DMS79 (cell line): ENCODE results near the gene SCYL3.
"Not testable (repeated sequence)": the region's sequence is repeated elsewhere in the genome, so short reads cannot be mapped to it uniquely, and the experiment has no call there.

Source experiments
- DNase-seq: peaks from one replicate; lab custom pipeline; 2025; lab: John Stamatoyannopoulos, UW

The SCYL3 gene

DNA sequence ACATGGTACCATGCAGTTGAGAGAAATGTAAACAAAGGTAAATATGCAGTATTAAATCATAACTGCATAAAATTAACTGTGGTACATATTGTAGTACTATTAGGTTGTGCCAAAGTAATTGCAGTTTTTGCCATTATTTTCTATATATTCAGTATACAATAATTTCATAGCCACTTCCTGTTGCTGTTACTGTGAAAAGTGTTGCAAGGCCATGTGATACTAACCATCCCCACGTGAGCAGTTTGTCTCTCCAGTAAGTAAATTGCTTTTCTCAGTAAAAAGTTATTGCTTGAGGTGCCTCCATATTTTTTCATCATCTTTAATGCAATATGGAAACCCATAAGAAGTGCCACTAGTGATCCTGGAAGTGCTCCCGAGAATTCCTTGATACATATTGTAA is 79.4 kb downstream of the SCYL3 start:
- DNase-seq: no peak

DNA sequence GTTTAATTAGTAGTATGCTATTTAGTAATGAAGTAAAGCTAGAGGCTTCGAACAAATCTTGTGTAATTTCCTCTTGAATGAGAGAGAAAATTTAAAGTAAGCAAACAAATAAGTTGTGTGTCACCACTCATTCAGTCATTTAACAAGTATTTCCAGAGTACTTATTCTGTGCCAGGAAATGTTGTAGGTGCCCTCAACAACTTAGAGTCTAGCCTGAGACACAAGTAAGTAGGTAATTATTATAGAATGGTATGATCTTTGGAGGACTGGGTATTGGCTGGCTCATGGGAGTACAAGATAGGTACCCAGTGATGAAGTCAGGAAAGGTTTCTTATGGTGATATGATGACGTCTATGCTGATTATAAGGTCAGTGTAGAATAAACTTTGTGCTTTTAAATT is 81.6 kb downstream of the SCYL3 start:
- DNase-seq: no peak

DNA sequence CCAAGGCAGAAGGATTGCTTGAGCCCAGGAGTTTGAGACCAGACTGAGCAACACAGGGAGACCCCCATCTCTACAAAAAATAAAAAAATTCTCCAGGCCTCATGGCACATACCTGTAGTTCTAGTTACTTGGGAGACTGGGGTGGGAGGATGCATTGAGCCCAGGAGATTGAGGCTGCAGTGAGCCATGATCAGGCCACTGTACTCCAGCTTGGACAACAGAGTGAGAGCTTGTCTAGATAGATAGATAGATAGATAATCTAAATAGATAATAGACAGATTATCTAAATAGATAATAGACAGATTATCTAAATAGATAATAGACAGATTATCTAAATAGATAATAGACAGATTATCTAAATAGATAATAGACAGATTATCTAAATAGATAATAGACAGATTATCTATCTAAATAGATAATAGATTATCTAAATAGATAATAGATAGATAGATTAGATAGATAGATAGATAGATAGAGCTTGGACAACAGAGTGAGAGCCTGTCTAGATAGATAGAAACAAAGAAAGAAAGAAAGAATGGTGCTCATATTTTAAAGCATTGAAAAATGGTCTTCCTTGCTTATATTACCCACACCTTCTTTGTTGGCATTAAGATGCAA is 82.2 kb downstream of the SCYL3 start:
- DNase-seq: not testable (repeated sequence)

DNA sequence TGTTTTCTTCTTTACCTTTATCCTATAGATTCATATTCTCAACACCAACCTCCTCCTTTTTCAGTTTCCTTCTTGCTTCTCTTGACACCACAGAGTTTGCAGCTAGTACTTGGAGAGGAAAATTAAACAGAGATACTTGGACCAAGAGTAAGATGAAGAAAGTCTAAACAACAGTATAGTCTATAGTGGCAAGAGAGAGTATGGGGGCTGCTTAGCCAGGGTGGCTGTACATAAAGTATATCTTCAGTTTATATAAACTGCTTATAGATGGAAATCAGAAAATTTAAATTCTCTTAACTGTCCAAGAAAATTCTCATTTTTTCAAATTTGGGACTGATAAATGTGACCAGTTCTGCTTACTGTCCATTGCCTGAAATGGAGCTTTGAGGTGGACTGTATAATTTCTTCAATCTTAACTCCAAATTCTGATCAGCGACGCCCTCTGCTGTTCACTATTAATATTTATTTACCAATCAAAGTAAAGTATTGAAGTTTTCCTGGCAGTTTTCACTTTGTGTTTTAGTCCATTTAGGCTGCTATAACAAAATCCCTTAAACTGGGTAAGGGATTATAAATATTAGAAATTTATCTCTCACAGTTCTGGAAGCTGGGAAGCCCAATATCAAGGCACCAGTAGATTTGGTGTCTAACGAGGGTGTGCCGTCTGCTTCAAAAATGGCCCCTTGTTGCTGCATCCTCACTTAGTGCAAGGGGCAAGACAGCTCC is 84.2 kb downstream of the SCYL3 start:
- DNase-seq: no peak

DNA sequence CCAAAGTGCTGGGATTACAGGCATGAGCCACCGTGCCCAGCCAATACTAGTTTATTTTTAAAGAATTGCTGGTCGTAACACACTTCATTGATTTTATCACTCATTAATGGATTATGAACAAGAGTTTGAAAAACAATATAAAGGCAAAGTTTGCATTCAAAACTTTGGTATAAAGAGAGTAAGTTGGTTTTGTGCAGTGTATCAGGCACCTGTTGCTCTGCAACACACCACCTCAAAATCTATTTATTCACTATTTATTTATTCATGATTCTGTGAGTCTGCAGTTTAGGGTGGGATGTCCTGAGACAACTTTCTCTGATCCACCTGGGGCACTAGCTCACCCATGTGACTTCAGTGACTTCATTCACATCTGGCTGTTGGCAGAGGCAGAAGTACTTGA is 88.8 kb downstream of the SCYL3 start:
- DNase-seq: no peak

DNA sequence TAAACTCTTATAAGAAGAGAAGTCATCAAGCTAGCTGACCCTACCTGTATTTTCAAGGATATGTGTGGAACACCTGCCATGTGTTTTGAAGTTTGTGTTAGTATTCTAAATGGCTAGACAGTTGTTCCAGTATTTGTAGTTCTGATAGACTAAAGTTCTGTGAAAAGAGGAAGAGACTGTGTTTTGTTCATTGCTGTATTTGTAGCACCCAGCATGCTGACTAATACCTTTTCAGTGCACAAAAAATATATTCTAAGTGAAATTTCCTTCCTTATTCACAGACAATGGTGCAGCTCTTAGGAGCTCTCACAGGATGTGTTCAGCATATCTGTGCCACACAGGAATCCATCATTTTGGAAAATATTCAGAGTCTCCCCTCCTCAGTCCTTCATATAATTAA is 90.8 kb downstream of the SCYL3 start:
- DNase-seq: no peak
